CD14-positive monocyte (primary cell): ENCODE results near the gene PECR. TPM values are rescaled to one million over a fixed set of nuclear protein-coding genes. Genes with fewer than 3 reads are reported as not detected.

ENCODE experiments used
- polyA plus RNA-seq, 3 donors: library from polyadenylated mRNA; depleted of rRNA in 1 of 3; unstranded in 2 of 3; stranded (reverse) in 1 of 3; fragments of 300-500 nt in 2 of 3; fragments of >200 nt in 1 of 3; fragmentation: Illumina TruSeq in 2 of 3; gene quantifications; 1 replicate in 2 of 3; 2 replicates in 1 of 3; pipeline ENCODE4 v1.2.3, GENCODE V29; 2012 to 2021

Gene PECR
- polyA plus RNA-seq, 3 donors, result 7.4 to 16.9 (median 12.3) TPM

Other genes starting within 250 kb of the PECR start
- gene MREG, start 68.3 kb downstream of the PECR start, polyA plus RNA-seq, result under 1 TPM in 2 of 3 donors, not detected in 1; 0.14 to 0.47 TPM
- gene TMEM169, start 110 bp upstream of the PECR start, polyA plus RNA-seq, result under 1 TPM; 0.24 to 0.92 (median 0.74) TPM
- 100 to 1,000 TPM in 2 of 3 donors, 10 to 100 TPM in 1; 55.3 to 281 (median 258) TPM for gene XRCC5, start 27.5 kb upstream of the PECR start, polyA plus RNA-seq